ENCODE results near the gene BRCA2.

Gene BRCA2

DNA sequence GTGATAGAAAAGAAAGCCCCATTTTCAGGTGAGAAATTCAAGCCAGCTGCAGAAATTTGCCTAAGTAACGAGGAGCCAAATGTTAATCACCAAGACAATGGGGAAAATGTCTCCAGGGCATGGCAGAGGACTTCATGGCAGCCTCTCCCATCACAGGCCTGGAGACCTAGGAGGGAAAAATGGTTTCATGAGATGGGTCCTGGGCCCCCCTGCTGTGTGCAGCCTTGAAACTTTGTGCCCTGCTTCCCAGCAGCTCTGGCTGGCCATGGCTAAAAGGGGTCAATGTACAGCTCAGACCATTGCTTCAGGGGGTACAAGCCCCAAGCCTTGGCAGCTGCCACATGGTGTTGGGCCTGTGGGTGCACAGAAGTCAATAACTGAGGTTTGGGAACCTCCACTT is 102.7 kb downstream of the BRCA2 start:
- CTCF ChIA-PET = no interaction called here
- no peak overlapping the region for H3K4me3 ChIP-seq (ENCODE audit: low read depth, low read length)
- DNase-seq (ENCODE audit: low read depth, low spot score) = no peak
- TF ChIP-seq CTCF (IDR thresholded peaks at IDR 0.05; ENCODE audit: insufficient read depth, low read length, missing control alignments) = no peak
- POLR2A ChIA-PET = no interaction called here

DNA sequence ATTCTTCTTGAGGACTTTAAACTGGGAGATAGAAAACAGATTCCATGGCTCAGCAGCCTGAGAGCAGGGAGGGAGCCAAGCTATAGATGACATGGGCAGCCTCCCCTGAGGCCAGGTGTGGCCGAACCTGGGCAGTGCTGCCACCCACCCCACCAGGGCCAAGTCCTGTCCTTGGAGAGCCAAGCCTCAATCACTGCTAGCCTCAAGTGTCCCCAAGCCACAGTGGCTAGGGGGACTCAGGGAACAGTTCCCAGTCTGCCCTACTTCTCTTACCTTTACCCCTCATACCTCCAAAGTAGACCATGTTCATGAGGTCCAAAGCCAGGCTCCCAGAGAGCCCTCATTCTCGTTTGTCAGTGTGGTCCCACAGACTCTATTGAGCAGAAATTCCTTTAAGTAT is 104.6 kb downstream of the BRCA2 start:
- no peak for DNase-seq (ENCODE audit: low read depth, low spot score)
- POLR2A ChIA-PET = no interaction called here
- CTCF ChIA-PET = no interaction called here
- H3K4me3 ChIP-seq (ENCODE audit: low read depth, low read length) = no peak overlapping the region
- no peak for TF ChIP-seq CTCF (IDR thresholded peaks at IDR 0.05; ENCODE audit: insufficient read depth, low read length, missing control alignments)

DNA sequence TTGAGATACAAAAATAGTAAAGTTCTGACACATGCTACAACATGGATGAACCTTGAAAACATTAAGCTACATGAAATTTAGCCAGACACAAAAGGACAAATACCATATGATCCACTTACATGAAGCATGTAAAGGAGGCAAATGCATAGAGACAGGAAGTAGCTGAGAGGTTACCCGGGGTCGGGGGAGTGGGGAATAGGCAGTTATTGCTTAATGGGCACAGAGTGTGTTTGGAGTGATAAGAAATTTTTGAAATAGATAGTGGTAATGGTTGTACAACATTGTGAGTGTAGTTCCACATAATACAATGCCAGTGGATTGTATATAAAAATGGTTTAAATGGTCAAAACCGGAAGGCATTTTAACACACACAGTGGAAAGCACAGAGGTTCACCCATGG is 108.3 kb downstream of the BRCA2 start:
- ChIA-PET CTCF (interaction anchor here (0.9 to 1.3 kb wide), 2 partner anchors 13 to 15 kb away, joined by 3 to 4 read pairs; no protein-coding TSS in a partner anchor), POLR2A (no interaction called here)
- DNase-seq (ENCODE audit: low read depth, low spot score) = no peak
- no peak overlapping the region for H3K4me3 ChIP-seq (ENCODE audit: low read depth, low read length)
- no peak for TF ChIP-seq CTCF (IDR thresholded peaks at IDR 0.05; ENCODE audit: insufficient read depth, low read length, missing control alignments)

DNA sequence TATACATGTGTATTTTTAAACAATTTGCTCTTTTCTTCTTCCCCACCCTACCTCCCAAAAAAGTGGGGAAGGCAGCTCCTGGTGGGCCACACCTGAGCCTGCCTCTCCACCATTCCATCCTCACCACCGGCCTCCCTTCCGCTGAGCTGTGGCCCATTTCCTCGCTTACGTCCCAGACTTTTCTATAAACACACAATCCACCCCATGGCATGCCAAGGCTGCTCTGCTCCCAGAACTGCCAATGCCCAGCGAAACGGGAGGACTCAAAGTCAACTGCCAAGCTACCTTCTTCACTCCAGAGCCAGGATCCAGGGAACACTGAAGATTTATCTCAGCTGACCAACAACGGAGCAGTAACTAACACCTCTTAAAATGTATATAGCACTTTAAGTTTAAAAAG is 109.8 kb downstream of the BRCA2 start:
- no peak for TF ChIP-seq CTCF (IDR thresholded peaks at IDR 0.05; ENCODE audit: insufficient read depth, low read length, missing control alignments)
- no peak for DNase-seq (ENCODE audit: low read depth, low spot score)
- CTCF ChIA-PET = interaction anchor here (0.8 kb wide), 1 partner anchor 11 kb away, joined by 3 read pairs; no protein-coding TSS in a partner anchor
- POLR2A ChIA-PET = no interaction called here
- H3K4me3 ChIP-seq (ENCODE audit: low read depth, low read length) = no peak overlapping the region

- H3K4me3 ChIP-seq (ENCODE audit: low read depth, low read length) = peak overlapping the region; percentile 59
- ChIA-PET CTCF (no interaction called here), POLR2A (no interaction called here)
- TF ChIP-seq CTCF (IDR thresholded peaks at IDR 0.05; ENCODE audit: insufficient read depth, low read length, missing control alignments) = no peak
- DNase-seq (ENCODE audit: low read depth, low spot score) = no peak
These were observed 111.1 kb downstream of the BRCA2 start for GRCh38 chr13:32426191-32426989.

- DNase-seq (ENCODE audit: low read depth, low spot score) = no peak
- peak overlapping the region; percentile 59 for H3K4me3 ChIP-seq (ENCODE audit: low read depth, low read length)
- ChIA-PET CTCF (interaction anchor here (1.3 to 2.0 kb wide), 2 partner anchors 12 to 153 kb away, joined by 3 to 4 read pairs; no protein-coding TSS in a partner anchor), POLR2A (no interaction called here)
- no peak for TF ChIP-seq CTCF (IDR thresholded peaks at IDR 0.05; ENCODE audit: insufficient read depth, low read length, missing control alignments)
These were observed 111.9 kb downstream of the BRCA2 start for GRCh38 chr13:32426990-32427851.

Measured in AG04449 (cell line).